HL-60/S4 (cell line): Measurements from ENCODE around the gene ME2.
"Not testable (repeated sequence)": the region's sequence is repeated elsewhere in the genome, so short reads cannot be mapped to it uniquely, and the experiment has no call there.

Experiments
- in situ Hi-C: fragments of 300-500 bp; cut with MboI; formaldehyde crosslinking; loops from 2 replicates; pipeline ENCODE4 v1.14.3; 2022; ENCODE audit warnings: low sequenced_read_pairs

ME2 gene

DNA sequence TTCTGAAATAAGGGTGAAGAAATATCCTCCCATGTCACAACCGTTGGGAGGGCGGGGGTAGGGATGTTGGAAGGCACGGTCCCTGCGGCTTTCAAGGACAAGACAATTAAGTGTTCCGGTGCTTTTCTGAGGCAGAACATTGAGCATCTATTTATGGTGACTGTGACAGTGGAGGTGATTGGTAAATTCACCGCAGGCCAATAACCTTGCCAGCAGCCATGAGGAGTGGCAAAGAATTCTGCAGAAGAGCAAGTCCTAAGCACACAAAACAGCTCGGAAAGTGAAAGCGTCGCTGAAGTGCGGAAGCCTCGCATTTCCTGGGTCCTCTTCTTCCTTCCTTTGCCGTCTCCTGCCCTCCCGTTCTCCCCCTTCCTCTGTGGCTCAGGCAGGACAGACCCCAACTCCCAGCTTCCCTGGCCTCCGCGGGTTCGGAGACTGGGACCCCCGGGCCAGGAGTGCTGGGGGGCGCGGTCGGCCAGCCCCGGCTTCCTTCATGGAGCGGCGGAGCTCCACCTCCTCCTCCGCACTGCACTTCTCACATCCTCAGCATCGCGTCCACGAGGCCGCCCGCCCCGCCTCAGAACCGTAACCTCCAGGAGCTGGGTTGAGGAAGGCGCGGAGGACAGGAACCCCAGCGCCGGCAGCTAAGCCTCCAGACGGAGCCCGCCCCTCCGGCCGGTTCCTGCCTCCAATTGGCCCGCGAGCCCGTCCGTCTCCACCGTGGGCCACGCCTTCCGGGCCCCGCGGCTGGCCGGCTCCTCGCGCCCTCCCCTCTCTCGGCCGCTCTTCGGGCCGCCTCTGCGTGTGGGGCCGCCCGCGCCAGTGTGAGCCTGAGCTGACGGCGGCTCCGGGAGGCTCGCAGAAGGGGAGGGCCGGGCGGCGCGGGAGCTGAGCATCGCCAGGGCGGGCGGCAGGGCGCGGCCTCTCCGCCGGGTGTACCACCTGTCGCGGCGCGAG lies at the start of gene ME2:
Gene ME2, plus strand, starts transcription at position 774 of the 957 bp plus-strand sequence. CDS start 16,703 bp downstream, outside the sequence.
- in situ Hi-C loops, result no loop called here

DNA sequence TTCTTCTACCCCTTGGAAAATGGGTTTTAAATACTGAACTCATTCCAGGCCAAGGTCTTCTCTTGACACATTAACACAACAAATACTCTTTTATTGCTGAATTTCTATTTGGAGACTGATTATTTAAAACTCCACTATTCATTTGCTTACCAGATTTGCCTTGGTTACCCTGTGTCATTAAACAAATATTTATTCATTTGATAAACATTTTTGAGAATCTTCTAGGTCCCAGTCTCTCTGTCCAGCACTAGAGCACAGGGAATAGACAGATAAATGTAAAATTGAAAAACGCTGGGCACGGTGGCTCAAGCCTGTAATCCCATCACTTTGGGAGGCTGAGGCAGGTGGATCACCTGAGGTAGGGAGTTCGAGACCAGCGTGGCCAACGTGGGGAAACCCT lies 49.3 kb upstream of the ME2 start:
- in situ Hi-C loops, result no loop called here

DNA sequence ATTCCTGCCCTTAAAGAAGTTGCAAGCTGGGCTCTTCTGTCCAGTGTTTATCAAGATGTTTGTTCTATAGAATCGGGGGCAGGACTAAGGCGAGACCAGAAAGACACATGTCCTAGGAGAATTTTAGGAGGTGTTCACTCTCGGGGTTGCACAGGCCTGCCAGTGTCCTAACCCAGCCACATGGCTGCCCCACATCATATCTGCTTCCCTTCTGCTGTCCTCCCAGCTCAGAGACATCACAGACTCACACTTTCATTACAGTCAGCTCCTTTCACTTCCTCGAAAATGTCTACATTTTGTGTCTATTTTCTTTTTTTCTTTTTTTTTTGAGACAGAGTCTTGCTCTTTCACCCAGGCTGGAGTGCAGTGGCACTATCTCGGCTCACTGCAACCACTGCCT lies 48.4 kb upstream of the ME2 start:
- in situ Hi-C loops, result no loop called here

DNA sequence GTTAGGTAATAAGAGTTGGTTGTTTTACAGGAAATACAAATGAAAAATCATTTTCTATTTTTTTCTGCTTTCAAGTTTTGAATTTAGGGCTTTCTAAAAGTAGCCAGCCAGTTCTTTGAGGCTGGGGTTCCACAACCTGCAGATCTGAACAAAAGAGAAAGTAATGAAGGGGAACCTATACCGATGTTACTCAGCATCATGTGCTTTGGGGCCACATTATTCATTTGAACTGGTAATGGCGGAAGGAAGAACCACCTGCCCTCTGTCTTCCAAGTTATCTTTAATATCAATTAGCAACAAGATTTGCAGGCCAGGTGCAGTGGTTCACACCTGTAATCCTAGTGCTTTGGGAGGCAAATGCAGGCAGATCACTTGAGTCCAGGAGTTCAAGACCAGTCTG lies 46.2 kb upstream of the ME2 start:
- in situ Hi-C loops, result no loop called here

DNA sequence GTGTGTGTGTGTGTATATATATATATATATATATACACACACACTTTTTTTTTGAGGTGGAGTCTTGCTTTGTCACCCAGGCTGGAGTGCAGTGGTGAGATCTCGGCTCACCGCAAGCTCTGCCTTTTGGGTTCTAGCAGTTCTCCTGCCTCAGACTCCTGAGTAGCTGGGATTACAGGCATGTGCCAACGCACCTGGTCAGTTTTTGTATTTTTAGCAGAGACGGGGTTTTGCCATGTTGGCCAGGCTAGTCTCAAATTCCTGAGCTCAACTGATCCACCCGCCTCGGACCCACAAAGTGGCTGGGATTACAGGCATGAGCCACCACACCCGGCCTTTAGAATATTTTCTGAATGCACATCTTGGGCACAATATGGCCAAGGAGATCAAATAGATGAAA lies 45.4 kb upstream of the ME2 start:
- in situ Hi-C loops, result not testable (repeated sequence)

DNA sequence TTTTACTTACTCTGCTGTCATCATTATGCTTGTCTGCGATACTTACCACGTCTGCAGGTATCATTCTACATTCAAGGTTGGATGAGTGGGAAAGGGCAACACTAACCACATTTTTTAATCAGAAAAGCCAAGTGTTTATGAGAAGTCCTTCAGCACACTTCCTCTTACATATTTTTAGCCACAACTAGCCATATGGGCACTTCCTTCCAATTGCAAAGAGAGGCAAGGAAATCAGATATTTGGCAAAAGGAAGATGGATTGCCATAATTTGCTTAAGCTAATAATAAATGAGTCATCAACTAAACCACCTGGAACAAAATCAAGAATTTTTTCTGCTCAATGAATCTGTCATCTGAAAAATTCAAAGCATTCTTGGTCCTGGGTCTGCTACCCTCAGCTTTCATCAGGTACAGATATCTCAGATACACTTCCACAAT lies 42.4 kb upstream of the ME2 start:
- in situ Hi-C loops, result no loop called here

- in situ Hi-C loops, result no loop called here
Measured at GRCh38 chr18:50839341-50839740, 39.6 kb upstream of the ME2 start.

DNA sequence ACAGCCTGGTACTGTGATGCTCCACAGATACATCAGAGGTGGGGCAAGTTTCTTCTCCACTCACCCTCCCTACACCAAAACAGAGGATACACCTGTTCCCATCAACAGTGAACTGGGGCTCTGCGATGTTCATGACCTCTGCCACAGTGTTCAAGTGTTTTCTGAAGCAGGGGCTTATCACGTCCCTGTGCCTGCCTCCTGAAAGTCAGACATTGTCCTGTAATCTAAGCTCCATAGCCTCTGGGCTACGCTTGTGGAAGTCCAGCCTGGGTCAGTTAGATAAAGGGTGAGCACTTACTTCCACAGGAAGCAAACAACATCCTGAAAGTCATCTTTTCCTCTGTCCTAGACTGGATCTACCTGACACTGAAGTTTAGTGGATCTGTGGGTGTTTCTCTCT lies 38.9 kb upstream of the ME2 start:
- in situ Hi-C loops, result no loop called here

GRCh38 chr18:50842846-50843245 lies 36.1 kb upstream of the ME2 start:
- in situ Hi-C loops, result no loop called here

GRCh38 chr18:50844554-50844953 lies 34.4 kb upstream of the ME2 start:
- in situ Hi-C loops, result no loop called here

- in situ Hi-C loops, result no loop called here
Measured at GRCh38 chr18:50844960-50845359, 34.0 kb upstream of the ME2 start.

- in situ Hi-C loops, result no loop called here
Measured at GRCh38 chr18:50847192-50847591, 31.7 kb upstream of the ME2 start.

DNA sequence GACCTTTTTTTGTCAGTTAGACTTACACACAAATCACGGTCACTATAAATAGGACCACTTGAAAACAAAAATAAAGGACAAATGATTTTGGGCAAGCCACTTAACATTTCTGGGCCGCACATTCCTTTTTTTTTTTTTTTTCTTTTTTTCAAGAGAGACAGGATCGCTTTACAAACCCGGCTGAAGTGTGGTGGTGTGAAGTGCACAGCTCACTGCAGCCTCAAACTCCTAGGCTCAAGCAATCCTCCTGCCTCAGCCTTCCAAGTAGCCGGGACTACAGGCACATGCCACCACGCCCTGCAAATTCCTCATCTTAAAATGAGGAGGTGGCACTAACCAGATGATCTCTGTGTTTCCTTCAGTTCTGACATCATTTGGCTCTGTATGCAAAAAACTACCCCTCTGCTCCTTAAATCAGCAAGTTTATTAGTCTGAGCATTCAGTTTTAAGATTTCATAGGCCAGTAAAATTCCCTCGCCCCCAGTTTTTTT lies 30.8 kb upstream of the ME2 start:
- in situ Hi-C loops, result no loop called here

GRCh38 chr18:50848991-50849390 lies 29.9 kb upstream of the ME2 start:
- in situ Hi-C loops, result no loop called here

- in situ Hi-C loops, result no loop called here
Measured at GRCh38 chr18:50849419-50849821, 29.5 kb upstream of the ME2 start.

DNA sequence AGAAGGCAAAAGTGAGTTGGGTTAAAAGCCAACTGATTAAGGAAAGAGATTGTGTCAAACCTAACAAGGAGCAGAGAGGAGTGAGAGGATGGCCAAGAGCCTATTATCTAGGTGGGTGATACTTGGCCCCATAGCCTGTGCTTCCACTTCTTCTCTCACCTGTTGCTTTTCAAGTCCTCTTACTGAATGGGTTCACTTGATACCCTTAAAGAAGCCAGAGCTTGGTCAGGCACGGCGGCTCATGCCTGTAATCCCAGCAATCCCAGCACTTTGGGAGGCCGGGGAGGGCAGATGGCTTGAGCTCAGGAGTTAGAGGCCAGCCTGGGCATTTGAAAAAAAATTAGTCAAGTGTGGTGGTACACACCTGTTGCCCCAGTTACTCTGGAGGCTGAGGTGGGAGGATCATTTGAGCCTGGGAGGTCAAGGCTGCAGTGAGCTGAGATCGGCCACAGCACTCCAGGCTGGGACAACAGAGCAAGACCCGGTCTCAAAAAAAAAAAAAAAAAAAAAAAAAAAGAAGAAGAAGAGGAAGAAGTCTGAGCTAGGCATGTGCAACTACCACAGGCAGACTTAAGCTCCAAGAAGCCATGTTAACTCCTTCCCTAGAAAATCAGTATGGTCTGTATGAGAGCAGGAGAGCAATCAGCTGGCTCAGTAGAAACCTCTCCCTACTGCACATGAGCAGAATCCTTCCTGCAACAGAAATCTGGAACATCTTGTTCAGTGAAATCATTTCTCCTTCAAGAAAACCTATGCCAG lies 28.4 kb upstream of the ME2 start:
- in situ Hi-C loops, result no loop called here

DNA sequence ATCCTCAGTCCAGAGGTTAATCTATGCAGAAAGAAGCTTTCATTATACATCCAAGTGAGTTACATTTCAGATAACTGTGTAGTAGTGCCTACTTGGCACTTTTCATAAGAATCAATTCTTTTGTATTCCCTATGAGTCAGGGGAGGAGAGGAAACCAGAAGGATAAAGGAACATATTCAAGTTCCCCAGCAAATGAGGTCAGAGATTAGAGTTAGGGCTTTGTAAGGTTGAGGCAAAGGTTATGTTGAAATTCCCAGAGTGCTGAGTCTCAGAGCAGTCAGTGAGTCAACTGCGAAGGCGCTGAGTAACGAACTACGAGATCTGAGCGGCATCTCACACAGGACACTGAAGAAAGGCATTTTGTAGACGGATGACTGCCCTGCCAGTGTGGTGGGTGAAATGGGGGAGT lies 25.1 kb upstream of the ME2 start:
- in situ Hi-C loops, result no loop called here

GRCh38 chr18:50855976-50856757 lies 22.8 kb upstream of the ME2 start:
- in situ Hi-C loops, result no loop called here

DNA sequence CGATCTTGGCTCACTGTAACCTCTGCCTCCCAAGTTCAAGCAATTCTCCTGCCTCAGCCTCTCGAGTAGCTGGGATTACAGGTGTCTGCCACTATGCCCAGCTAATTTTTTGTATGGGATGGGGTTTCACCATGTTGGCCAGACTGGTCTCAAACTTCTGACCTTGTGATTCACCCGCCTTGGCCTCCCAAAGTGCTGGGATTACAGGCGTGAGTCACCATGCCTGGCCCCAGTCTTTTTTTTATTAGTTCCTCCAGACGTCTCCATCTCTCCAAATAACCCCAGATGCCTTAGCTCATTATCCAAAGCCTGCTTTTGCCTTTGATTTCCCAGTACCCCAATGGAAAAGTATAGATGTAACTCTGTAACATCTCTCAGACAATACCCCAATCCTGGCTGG lies 21.8 kb upstream of the ME2 start:
- in situ Hi-C loops, result not testable (repeated sequence)

DNA sequence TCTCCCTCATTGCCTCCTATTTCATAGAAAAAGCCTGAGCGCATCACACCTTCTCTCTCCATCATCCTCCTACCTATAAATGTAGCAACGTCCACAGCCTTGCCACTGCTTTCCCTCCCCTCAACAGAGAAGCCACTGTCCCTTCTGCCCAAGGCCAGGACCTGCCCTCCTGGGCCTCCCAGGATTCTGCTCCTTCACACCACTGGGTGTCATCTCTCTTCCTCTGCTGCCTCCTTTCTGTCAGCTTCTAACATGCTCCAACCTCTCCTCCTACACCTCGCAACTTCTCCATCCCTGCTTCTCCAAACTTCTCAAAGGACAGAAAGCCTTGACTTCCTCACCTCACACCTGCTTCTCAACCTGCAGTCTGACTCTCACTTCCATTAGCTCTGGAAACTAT lies 21.2 kb upstream of the ME2 start:
- in situ Hi-C loops, result no loop called here
